Naive B cell (primary cell): ENCODE data around the gene CDYL2. TPM values are rescaled to one million over a fixed set of nuclear protein-coding genes. Genes with fewer than 3 reads are reported as not detected.
"Not testable (repeated sequence)": the region's sequence is repeated elsewhere in the genome, so short reads cannot be mapped to it uniquely, and the experiment has no call there.

Source experiments
- ATAC-seq, 2 donors: fragments of 150-1000 bp; cut with Tn5 transposase; 2 replicates each; pipeline ENCODE4 v1.10.0; 2021; ENCODE audit warnings: low read depth in 2 of 2, mild to moderate bottlenecking in 2 of 2, moderate library complexity in 2 of 2
- DNase-seq: peaks from one replicate; pipeline ENCODE4 v3.0.0; 2022
- H3K27ac Mint-ChIP-seq, 6 donors: one replicate each; pipeline ENCODE4 v1.8.0; 2020 to 2022; ENCODE audit warnings: mild to moderate bottlenecking in 6 of 6, mixed read lengths in 6 of 6, moderate library complexity in 5 of 6, inconsistent platforms in 2 of 6
- H3K27me3 Mint-ChIP-seq, 3 donors: one replicate each; pipeline ENCODE4 v1.8.0; 2021 to 2022; ENCODE audit warnings: mixed read lengths in 3 of 3, mild to moderate bottlenecking in 1 of 3
- H3K36me3 Mint-ChIP-seq, 2 donors: one replicate each; pipeline ENCODE4 v1.8.0; 2020 to 2022; ENCODE audit warnings: mixed read lengths in 2 of 2, inconsistent platforms in 1 of 2, mild to moderate bottlenecking in 1 of 2
- H3K4me1 Mint-ChIP-seq, 3 donors: one replicate each; pipeline ENCODE4 v1.8.0; 2020 to 2022; ENCODE audit warnings: mixed read lengths in 3 of 3, inconsistent platforms in 1 of 3, mild to moderate bottlenecking in 1 of 3, moderate library complexity in 1 of 3
- H3K4me3 Mint-ChIP-seq, 8 donors: one replicate each; pipeline ENCODE4 v1.8.0; 2020 to 2022; ENCODE audit warnings: mild to moderate bottlenecking in 8 of 8, mixed read lengths in 8 of 8, moderate library complexity in 8 of 8, inconsistent platforms in 2 of 8
- H3K9me3 Mint-ChIP-seq, 7 donors: one replicate each; pipeline ENCODE4 v1.8.0; 2020 to 2022; ENCODE audit warnings: mixed read lengths in 7 of 7, mild to moderate bottlenecking in 5 of 7, inconsistent platforms in 2 of 7, moderate library complexity in 1 of 7
- polyA plus RNA-seq, 6 donors: library from polyadenylated mRNA; unstranded; fragments of 300-500 nt; fragmentation: Illumina TruSeq; gene quantifications; one replicate each; pipeline ENCODE4 v1.2.3, GENCODE V29; 2021; ENCODE audit warnings: low read depth in 6 of 6

The CDYL2 gene
- polyA plus RNA-seq, 6 donors from 2014 or later, result 0.03 to 0.13 TPM; not detected in 4

DNA sequence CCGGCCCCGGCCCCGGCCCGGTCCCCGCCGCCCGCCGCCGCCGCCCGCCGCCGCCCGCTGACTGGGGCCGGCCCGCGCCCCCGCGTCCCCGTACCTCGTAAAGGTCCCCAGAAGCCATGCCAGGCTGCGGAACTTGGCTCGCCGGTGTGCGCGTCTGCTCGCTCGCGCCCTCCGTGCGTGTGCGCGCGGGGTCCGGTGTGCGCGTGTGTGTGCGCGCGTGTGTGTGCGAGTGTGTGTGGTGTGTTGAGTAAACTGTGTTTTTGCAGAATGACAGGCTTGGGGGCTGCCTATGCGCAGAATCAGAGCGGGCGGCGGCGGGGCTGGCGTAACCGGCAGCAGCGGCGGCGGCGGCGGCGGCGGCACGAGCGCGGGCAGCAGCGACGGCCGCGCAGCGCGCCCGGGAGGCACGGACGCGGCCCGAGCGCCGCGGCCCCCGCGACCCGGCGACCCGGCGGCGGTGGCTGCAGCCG, 307 bp downstream of the CDYL2 start:
- Mint-ChIP-seq H3K4me1 (peaks cover 0 to 4% (median 4%) of the 10 kb centered on the region in 3 donors), H3K27ac (peak overlapping the region in 1 of 6 donors; percentile 89)
- peak; percentile 59 to 60 for ATAC-seq

DNA sequence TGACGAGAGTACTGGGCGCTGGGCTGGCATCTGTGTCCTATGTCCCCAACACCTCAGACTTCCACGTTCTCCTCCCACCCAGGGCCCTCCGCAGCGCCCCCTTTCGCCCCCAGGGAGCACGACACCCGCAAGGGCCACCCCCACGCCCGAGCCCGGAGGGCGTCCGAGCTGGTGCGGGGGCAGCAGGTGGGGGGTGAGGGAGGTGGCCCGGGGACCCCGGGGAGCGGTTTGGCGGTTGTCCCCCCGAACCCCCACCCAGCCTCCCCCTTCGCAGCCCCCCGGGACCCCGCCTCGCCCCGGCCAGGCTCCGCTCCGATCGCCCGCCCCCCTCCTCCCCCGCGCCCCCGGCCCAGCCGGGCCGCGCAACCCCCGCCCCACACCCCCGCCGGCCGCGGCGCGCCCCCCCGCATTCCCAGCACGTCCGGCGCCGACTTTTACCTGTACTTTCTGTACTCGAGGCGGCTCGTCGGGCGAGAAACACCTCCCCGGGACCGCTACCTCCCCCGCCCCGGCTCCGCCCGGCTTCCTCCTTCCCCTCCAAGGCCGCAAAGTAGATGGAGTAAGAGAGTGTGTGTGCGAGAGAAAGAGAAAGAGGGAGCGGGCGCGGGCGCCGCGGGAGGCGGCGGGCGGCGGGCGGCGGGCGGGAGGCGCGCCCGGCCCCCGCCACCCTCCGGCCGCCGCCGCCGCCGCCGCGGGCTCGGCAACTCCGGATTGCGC, 901 bp downstream of the CDYL2 start:
- H3K4me3 Mint-ChIP-seq, result peak overlapping the region; percentile 64 to 89 (median 87)
- DNase-seq, result no peak
- H3K27me3 Mint-ChIP-seq, result peaks cover 28 to 32% (median 30%) of the 10 kb centered on the region in 3 donors
- peaks cover 0 to 10% (median 2%) of the 10 kb centered on the region in 7 donors for H3K9me3 Mint-ChIP-seq
- H3K36me3 Mint-ChIP-seq, result no peaks in the 10 kb centered on the region
- ATAC-seq, result peak; percentile 44 to 46
- H3K4me1 Mint-ChIP-seq, result peaks cover 0 to 4% (median 4%) of the 10 kb centered on the region in 3 donors
- no peak overlapping the region for H3K27ac Mint-ChIP-seq

More for the DNA sequence above, 307 bp downstream of the CDYL2 start:
- Mint-ChIP-seq H3K36me3 (no peaks in the 10 kb centered on the region), H3K27me3 (peaks cover 28 to 32% (median 30%) of the 10 kb centered on the region in 3 donors), H3K4me3 (peak overlapping the region; percentile 84 to 98 (median 90)), H3K9me3 (peaks cover 0 to 10% (median 2%) of the 10 kb centered on the region in 7 donors)
- DNase-seq, result peak; percentile 7

DNA sequence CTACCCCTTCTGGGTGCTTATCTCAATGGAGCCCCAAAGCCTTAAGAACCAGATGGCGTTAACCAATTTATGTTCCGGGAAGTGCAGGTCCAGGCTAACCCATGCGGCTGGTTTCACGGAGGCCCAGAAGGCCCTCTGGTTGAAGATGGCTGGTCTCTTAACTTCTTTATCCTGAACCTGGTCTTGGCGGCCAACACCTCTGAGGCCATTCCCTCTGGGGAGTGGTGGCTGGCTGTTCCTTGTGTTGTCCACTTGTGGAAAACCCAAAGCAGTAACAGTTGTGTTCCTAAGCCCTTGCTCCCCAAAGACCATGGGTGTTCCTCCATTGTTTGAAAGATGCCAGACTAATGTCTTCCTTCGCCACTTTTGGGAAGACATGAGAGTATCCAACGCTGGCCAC, 1.5 kb downstream of the CDYL2 start:
- Mint-ChIP-seq H3K4me1 (peaks cover 0 to 4% (median 4%) of the 10 kb centered on the region in 3 donors), H3K27ac (no peak overlapping the region), H3K36me3 (no peaks in the 10 kb centered on the region), H3K4me3 (peak overlapping the region; percentile 40 to 88 (median 75)), H3K27me3 (peaks cover 28 to 32% (median 30%) of the 10 kb centered on the region in 3 donors), H3K9me3 (peaks cover 0 to 10% (median 2%) of the 10 kb centered on the region in 7 donors)
- DNase-seq (no peak), ATAC-seq (no peak)

DNA sequence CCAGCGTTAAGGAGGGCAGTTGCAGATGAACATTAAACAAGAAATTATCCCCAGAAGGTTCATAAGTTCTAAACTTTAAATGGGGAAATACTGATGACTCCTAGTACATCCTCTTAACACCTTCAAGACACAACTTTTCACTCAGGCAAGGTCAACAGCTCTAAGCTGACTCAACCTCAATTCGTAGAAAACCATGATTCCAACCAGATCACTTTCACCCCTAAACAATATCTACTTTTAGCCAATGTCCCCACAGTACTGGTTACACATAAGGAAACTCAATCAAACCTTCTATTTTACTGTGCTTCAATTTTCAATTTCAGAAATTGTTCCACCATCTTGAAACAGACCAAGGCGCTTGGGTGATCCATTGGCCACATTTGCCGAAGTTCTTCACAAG, 2.3 kb downstream of the CDYL2 start:
- peaks cover 0 to 5% (median 0%) of the 10 kb centered on the region in 7 donors for H3K9me3 Mint-ChIP-seq
- H3K27ac Mint-ChIP-seq, result no peak overlapping the region
- no peak for DNase-seq

DNA sequence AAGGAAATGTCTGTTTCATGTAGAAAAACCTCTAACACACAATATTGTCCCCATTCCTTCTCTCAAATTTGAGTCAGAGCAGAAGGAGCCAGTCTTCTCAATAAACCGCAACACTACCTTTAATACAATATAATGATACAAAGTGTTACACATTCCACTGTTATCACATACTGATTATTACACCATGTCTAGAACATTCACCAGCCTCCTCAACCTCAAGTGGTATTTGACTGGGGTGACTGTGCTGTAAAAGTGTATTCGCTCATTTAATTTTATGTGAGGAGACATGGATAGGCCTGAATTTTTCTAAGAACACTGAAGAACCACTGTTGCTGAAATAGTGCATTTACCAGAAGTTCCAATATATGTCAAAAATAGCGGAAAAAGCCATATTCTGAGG, 10.3 kb downstream of the CDYL2 start:
- Mint-ChIP-seq H3K27me3 (no peaks in the 10 kb centered on the region), H3K27ac (no peak overlapping the region), H3K9me3 (peaks cover 0 to 4% (median 0%) of the 10 kb centered on the region in 7 donors), H3K36me3 (no peaks in the 10 kb centered on the region), H3K4me1 (no peaks in the 10 kb centered on the region), H3K4me3 (no peak overlapping the region)
- ATAC-seq (no peak), DNase-seq (no peak)

More for the DNA sequence above, 2.3 kb downstream of the CDYL2 start:
- ATAC-seq, result no peak
- Mint-ChIP-seq H3K4me1 (peaks cover 0 to 4% (median 4%) of the 10 kb centered on the region in 3 donors), H3K4me3 (peak overlapping the region in 6 of 8 donors; percentile 37 to 88 (median 62)), H3K36me3 (no peaks in the 10 kb centered on the region), H3K27me3 (peaks cover 22 to 32% (median 23%) of the 10 kb centered on the region in 3 donors)

DNA sequence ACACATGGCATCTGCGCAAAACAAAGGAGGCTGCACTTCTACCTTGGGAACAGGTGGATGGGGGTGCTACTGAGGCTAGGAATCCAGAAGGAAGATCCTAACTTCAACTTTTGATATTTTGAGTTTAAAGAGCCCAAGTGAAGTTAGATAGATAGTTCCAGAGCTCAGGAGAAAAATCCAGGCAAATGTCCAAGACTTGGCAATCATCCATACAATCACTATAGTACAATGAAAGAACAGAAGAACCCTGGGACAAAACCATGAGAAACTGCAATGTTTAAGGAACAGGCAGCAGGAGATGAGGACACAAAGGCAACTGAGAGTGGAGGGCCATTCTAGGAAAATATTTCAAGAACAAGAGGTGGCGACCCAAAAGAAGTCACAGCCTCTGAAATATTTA, 12.4 kb downstream of the CDYL2 start:
- Mint-ChIP-seq H3K27me3 (no peaks in the 10 kb centered on the region), H3K9me3 (peaks cover 0 to 6% (median 0%) of the 10 kb centered on the region in 7 donors), H3K36me3 (no peaks in the 10 kb centered on the region), H3K4me1 (no peaks in the 10 kb centered on the region), H3K27ac (no peak overlapping the region), H3K4me3 (no peak overlapping the region)
- DNase-seq (no peak), ATAC-seq (no peak)

DNA sequence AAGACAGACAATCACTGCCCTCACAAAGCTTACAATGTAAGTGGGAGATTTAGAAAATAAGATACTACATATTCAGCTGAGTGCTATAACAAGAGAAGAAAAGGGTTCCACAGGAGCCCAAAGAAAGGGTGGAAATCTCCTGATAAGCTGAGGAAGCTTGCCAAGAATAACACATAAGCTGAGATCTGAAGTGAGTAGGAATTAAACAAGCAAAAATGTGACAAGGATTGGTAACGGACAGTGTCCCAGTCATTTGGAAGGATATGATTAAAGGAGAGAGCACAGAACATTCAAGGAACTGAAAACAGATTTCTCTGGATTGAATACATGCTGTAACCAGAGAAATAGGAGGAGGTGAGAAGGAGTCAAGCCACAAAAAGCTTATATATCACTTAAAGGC, 13.0 kb downstream of the CDYL2 start:
- no peak overlapping the region for H3K27ac Mint-ChIP-seq

DNA sequence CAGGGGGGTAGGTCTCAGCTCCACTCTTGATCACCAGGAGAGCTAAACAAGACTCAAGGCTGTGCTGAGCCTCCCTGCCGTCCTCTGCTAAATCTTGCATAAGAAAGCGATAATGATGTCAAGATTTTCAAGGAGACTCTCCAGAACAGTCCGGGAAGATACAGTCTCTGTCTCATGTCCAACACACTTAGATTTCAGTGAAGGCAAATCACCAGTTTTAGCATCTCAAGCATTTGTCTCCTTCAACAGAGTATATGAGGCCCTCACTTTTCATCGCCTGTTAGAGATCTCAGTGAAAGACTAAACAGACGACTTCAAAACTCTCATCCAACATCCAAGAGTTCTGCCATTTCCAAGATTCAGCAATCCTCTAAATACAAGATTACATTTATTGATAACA, 13.6 kb downstream of the CDYL2 start:
- Mint-ChIP-seq H3K4me1 (no peaks in the 10 kb centered on the region), H3K9me3 (peaks cover 0 to 10% (median 7%) of the 10 kb centered on the region in 7 donors), H3K4me3 (no peak overlapping the region), H3K27me3 (peaks cover 0 to 4% (median 0%) of the 10 kb centered on the region in 3 donors), H3K36me3 (no peaks in the 10 kb centered on the region), H3K27ac (no peak overlapping the region)
- DNase-seq (no peak), ATAC-seq (no peak)

More for the DNA sequence above, 13.0 kb downstream of the CDYL2 start:
- Mint-ChIP-seq H3K4me3 (no peak overlapping the region), H3K4me1 (no peaks in the 10 kb centered on the region), H3K27me3 (no peaks in the 10 kb centered on the region), H3K36me3 (no peaks in the 10 kb centered on the region), H3K9me3 (peaks cover 0 to 6% (median under 1%) of the 10 kb centered on the region in 7 donors)
- no peak for ATAC-seq
- DNase-seq, result no peak

DNA sequence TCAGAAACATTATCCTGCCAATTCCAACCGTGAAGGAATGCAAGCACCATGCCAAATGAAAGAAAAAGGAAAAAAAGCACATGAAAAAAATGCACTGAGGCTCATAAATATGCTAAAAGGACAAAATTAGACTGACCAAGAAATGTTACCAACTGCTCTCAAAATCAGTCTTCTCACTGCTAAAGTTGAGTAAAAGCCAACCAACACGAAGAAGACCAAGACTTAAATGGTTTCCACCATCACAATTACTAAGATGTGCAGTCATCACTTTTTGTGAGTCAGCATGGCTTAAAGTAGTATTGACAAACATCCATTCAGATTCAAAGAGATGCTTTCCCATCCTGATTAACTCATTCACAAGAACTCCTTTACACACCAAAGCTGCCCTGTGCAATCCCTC, 16.4 kb downstream of the CDYL2 start:
- Mint-ChIP-seq H3K4me1 (no peaks in the 10 kb centered on the region), H3K4me3 (no peak overlapping the region), H3K27ac (no peak overlapping the region), H3K36me3 (no peaks in the 10 kb centered on the region), H3K27me3 (peaks cover 0 to 7% (median 0%) of the 10 kb centered on the region in 3 donors), H3K9me3 (peaks cover 0 to 20% (median 13%) of the 10 kb centered on the region in 7 donors)
- DNase-seq, result no peak
- no peak for ATAC-seq

DNA sequence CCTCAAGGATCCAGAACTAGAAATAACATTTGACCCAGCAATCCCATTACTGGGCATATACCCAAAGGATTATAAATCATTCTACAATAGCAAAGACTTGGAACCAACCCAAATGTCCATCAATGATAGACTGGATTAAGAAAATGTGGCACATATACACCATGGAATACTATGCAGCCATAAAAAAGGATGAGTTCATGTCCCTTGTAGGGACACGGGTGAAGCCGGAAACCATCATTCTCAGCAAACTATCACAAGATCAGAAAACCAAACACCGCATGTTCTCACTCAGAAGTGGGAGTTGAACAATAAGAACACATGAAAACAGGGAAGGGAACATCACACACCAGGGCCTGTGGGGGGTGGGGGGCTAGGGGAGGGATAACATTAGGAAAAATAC, 17.8 kb downstream of the CDYL2 start:
- not testable (repeated sequence) for H3K4me3 Mint-ChIP-seq, H3K36me3 Mint-ChIP-seq, H3K4me1 Mint-ChIP-seq, H3K27ac Mint-ChIP-seq, ATAC-seq, DNase-seq, H3K27me3 Mint-ChIP-seq
- H3K9me3 Mint-ChIP-seq, result peaks cover 3 to 33% (median 21%) of the 10 kb centered on the region in 7 donors

DNA sequence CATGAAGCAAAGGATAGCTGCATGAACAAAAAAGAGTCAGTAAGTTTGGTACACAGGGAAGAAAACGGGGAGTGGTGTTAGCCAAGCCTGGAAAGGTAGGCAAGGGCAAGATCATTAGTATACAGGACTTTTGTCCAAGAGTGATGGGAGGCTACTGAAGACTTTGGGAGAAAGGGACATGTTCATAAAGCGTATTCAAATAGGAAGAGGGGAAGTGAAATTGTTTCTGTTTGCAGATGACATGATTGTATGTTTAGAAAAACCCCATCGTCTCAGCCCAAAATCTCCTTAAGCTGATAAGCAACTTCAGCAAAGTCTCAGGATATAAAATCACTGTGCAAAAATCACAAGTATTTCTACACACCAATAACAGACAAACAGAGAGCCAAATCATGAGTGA, 19.4 kb downstream of the CDYL2 start:
- no peak for ATAC-seq
- Mint-ChIP-seq H3K4me3 (no peak overlapping the region), H3K9me3 (peaks cover 3 to 46% (median 32%) of the 10 kb centered on the region in 7 donors), H3K27me3 (peaks cover 0 to 7% (median 0%) of the 10 kb centered on the region in 3 donors), H3K27ac (no peak overlapping the region), H3K36me3 (peaks cover 17 to 18% of the 10 kb centered on the region in 2 donors), H3K4me1 (no peaks in the 10 kb centered on the region)
- DNase-seq, result no peak

DNA sequence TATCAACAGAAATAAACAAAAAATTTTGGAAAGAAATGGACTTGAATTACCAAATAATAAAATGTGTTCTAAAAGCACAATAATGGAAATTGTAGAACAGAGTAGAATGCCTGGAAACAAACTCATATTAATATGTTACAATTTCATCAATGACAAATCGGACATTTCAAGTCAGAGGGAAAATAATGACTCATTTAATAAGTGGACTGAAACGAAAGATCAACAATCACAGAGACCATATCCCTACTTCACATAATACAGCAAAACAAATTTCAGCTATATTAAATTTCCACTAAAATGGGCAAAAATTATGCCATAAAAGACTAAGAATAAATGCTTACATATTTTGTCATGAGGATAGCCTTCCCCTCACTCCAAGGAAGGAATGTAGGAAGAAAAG, 25.7 kb downstream of the CDYL2 start:
- ATAC-seq, result no peak
- peaks cover 17 to 18% of the 10 kb centered on the region in 2 donors for H3K36me3 Mint-ChIP-seq
- no peak overlapping the region for H3K27ac Mint-ChIP-seq
- no peaks in the 10 kb centered on the region for H3K27me3 Mint-ChIP-seq
- no peak overlapping the region for H3K4me3 Mint-ChIP-seq
- H3K4me1 Mint-ChIP-seq, result no peaks in the 10 kb centered on the region
- no peak for DNase-seq
- peaks cover 3 to 32% (median 25%) of the 10 kb centered on the region in 7 donors for H3K9me3 Mint-ChIP-seq

DNA sequence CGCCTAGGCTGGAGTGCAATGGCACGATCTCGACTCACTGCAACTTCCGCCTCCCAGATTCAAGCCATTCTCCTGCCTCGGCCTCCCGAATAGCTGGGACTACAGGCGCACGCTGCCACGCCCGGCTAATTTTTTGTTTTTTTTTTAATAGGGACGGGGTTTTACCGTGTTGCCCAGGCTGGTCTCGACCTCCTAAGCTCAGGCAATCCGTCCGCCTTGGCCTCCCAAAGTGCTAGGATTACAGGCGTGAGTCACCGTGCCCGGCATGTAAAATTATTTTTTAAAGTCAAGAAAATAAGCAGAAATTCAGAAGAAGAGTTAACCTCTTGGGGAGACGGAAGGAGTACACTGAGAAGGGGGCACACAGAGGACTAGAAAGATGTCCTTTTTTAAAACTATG, 27.5 kb downstream of the CDYL2 start:
- H3K4me1 Mint-ChIP-seq, result no peaks in the 10 kb centered on the region
- peaks cover 2 to 24% (median 15%) of the 10 kb centered on the region in 7 donors for H3K9me3 Mint-ChIP-seq
- H3K4me3 Mint-ChIP-seq, result no peak overlapping the region
- H3K27me3 Mint-ChIP-seq, result no peaks in the 10 kb centered on the region
- DNase-seq, result no peak
- peaks cover 13% of the 10 kb centered on the region in 2 donors for H3K36me3 Mint-ChIP-seq
- no peak for ATAC-seq
- H3K27ac Mint-ChIP-seq, result no peak overlapping the region

DNA sequence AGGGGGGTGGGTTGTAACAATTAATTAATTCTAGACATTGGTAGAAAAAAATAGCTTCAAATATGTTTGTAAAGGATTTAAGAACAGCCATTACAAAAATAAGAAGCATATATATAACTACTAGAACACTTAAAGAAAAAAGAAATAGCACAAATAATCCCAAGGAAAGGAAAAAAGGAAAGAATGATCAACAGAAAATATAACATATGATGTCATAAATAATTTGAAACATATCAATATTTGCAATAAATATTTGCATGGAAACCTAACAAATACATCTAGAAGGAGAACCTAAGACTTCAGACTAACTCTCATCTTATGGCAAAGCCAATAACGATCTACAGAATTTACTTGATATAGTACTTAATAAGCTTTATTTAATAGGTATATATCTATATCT, 28.9 kb downstream of the CDYL2 start:
- Mint-ChIP-seq H3K9me3 (peaks cover 0 to 24% (median 7%) of the 10 kb centered on the region in 7 donors), H3K27ac (no peak overlapping the region), H3K36me3 (no peaks in the 10 kb centered on the region), H3K4me3 (no peak overlapping the region), H3K27me3 (no peaks in the 10 kb centered on the region), H3K4me1 (no peaks in the 10 kb centered on the region)
- DNase-seq, result no peak
- ATAC-seq, result no peak
